ENCODE measurements around the gene TNS2.
A peak's percentile ranks its signal among the peaks of the same experiment; 100 is the strongest.

Gene TNS2

GRCh38 chr12:53068811-53069585 lies 19.1 kb downstream of the TNS2 start:
- no peak for FAIRE-seq

GRCh38 chr12:53069621-53070410 lies 20.0 kb downstream of the TNS2 start:
- FAIRE-seq = no peak

GRCh38 chr12:53070877-53071492 lies 21.1 kb downstream of the TNS2 start:
- FAIRE-seq = no peak

- no peak for FAIRE-seq
Observed at GRCh38 chr12:53071591-53072551, 22.0 kb downstream of the TNS2 start.

- no peak for FAIRE-seq
Observed at GRCh38 chr12:53073881-53074280, 24.0 kb downstream of the TNS2 start.

- FAIRE-seq = no peak
Observed at GRCh38 chr12:53074283-53074998, 24.6 kb downstream of the TNS2 start.

GRCh38 chr12:53074999-53075370 lies 25.1 kb downstream of the TNS2 start:
- FAIRE-seq = no peak

- no peak for FAIRE-seq
Observed at GRCh38 chr12:53076461-53076860, 26.6 kb downstream of the TNS2 start.

GRCh38 chr12:53077030-53077429 lies 27.2 kb downstream of the TNS2 start:
- no peak for FAIRE-seq

- no peak for FAIRE-seq
Observed at GRCh38 chr12:53078425-53079225, 28.8 kb downstream of the TNS2 start.

GRCh38 chr12:53079226-53080117 lies 29.6 kb downstream of the TNS2 start, which contains the start of gene SPRYD3:
Gene SPRYD3, minus strand, starts transcription at chr12:53079390. Its CDS starts 57 bp downstream, at chr12:53079333.
- peak; percentile 81 for FAIRE-seq

- no peak for FAIRE-seq
Observed at GRCh38 chr12:53082637-53083175, 32.8 kb downstream of the TNS2 start.

- no peak for FAIRE-seq
Observed at GRCh38 chr12:53086361-53086760, 36.5 kb downstream of the TNS2 start.

- FAIRE-seq = no peak
Observed at GRCh38 chr12:53090105-53090504, 40.2 kb downstream of the TNS2 start.

- FAIRE-seq = no peak
Observed at GRCh38 chr12:53090554-53090953, 40.7 kb downstream of the TNS2 start.

- no peak for FAIRE-seq
Observed at GRCh38 chr12:53091756-53092155, 41.9 kb downstream of the TNS2 start.

GRCh38 chr12:53093777-53094393 lies 44.0 kb downstream of the TNS2 start:
- no peak for FAIRE-seq

- no peak for FAIRE-seq
Observed at GRCh38 chr12:53094394-53094787, 44.5 kb downstream of the TNS2 start.
